GM18517 (cell line): ENCODE results near the gene MED12L.
"Not testable (repeated sequence)": the region's sequence is repeated elsewhere in the genome, so short reads cannot be mapped to it uniquely, and the experiment has no call there.

Experiments
- ATAC-seq: cut with Tn5 transposase; IDR thresholded peaks from one replicate; pipeline ENCODE4 v1.9.1; 2021; ENCODE audit warnings: mild to moderate bottlenecking, moderate library complexity; ENCODE audit not compliant: unreplicated experiment

The MED12L gene

DNA sequence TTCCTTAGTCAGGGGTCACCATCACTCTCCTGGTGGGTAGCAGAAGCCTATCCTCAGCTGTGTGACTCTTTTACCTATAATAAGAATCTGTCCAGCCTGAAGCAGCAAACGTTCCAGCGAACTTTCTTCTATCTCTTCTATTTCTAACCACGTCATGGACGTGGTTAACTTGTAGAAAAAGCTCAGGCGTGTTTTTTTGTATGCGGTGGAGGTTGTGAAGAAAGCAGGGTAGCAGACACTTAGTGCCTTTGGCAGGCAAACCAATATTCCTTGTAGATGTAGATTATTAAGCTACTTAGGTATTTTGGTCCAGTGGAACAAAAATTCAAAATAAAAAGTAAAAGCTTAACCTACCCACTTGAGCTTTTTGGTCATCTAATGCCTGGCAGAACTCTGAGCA, 149.4 kb downstream of the MED12L start:
- no peak for ATAC-seq

DNA sequence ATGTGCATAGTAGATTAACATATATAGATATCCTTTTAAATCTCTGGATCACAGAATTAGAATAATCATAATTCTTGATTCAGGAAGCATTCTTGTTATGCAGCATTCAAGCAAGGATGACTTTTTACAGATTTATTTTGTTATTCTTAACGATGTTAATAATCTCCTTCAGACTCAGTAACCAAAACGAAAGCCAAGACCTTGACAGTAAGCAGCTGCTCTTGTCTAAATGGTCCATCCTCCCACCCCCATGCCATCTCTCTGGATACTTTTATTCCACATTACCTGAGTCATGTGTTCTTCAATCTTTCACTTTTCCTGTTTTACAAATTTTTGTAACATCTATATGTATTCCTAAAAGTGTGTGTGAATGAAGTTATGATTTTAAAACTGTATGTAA, 150.9 kb downstream of the MED12L start:
- ATAC-seq = no peak

DNA sequence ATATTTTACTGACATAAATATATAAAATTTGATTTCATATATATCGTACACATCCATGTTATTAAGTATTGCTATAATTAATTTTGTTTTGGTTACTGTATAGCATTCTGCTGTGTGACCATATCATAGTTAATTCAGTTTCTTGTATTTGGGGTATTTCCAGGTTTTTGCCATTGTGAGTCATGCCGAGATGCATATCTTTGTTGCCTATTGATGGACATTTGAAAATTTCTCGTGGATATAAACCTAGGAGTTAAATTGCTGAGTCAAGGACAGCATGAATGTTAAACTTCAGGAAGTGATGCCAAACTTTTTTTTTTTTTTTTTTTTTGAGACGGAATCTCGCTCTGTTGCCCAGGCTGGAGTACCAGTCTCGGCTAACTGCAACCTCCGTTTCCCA, 151.3 kb downstream of the MED12L start:
- ATAC-seq = no peak

DNA sequence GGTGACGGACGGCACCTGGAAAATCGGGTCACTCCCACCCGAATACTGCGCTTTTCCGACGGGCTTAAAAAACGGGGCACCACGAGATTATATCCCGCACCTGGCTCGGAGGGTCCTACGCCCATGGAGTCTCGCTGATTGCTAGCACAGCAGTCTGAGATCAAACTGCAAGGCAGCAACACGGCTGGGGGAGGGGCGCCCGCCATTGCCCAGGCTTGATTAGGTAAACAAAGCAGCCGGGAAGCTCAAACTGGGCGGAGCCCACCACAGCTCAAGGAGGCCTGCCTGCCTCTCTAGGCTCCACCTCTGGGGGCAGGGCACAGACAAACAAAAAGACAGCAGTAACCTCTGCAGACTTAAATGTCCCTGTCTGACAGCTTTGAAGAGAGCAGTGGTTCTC, 156.5 kb downstream of the MED12L start:
- ATAC-seq = not testable (repeated sequence)

DNA sequence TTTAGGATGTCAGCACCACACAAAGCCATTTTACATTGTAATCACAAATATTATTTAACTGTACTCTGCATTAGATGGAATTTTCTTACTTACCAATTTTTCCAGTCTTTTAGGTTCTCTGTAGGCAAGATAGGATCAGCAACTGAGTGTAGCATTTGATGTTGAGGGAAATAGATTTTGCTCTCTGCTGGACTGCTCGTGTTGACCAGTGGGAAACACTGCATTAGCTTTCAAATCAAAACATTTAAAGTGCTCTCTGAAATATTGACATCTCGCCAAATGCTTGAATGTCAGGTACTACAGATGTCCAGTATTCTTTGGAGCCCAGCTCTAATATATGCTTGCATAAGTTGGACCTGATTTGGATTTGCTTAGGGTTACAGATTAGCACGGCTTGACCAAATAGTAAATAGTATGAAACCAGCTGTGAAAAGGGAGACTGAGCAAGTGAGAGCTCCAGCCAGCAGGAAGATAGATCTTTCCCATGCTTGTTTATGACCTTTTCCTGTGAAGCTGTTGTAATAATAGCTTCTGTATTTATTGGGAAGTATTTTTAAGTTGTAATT, 163.4 kb downstream of the MED12L start:
- ATAC-seq = no peak

DNA sequence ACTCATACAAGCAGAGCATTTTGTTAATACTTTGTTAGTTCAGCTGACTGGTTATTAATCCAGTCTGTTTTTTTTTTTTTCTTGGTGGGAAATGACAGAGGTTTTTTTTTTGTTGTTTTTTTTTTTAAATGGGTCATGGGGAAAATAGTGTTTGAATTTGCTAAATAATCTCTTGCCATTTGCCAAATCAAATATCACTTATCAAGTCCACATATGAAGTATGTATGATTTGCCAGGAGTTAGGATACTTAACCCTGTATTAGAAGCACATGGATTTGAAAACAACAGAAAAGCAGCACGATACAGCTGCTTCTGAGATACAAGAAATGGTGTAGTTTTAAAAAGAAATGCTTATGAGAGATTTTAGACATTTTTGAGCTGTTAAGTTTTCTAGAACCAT, 171.3 kb downstream of the MED12L start:
- no peak for ATAC-seq

DNA sequence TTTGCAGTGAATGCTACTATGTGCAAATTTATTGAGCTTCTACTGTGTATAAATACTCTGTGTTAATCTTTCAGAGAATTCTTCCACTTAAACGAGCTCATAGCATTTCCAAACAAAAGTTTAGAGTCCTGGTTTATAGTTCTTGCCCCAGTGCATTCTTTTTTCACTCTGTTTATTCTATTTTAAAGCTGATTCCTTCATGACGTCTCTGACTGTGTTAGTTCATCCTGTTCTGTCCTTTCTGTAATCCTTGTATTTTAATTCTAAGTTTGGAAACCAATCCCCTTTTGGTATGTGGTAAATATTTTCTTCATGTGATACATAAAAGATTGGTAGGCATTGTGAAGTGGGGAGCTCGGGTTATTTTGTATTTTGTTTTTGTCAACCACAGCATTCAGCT, 174.2 kb downstream of the MED12L start:
- no peak for ATAC-seq

DNA sequence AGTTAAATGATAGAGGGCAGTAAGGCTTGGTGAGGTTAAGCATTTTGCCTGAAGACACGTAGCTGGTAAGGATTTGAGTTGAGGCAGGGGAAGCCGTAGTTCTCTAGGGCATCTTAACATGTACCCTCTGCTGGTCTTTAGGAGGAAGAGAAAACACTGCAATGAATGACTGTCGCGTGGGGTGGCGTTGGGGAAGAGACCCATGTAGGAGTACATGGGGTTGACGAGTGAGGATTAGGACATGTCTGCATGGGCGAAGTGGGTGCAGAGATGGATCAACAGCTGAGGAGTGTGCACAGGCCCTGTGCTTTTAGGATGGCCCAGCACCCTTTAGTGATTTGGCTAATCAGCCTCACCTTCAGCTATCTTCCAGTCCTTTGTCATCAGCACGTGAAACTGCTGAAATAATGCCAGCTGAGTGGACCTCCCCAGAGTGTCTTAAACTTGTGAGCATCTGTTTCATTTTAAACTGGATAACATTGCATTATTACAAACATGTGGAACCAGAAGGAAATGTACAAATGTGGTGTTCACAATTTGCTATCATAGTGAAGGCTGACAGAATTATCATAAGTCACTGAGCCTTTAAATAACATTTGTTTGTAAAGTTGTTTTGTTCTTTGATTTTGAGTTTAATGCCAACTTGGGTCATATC, 177.5 kb downstream of the MED12L start:
- no peak for ATAC-seq

DNA sequence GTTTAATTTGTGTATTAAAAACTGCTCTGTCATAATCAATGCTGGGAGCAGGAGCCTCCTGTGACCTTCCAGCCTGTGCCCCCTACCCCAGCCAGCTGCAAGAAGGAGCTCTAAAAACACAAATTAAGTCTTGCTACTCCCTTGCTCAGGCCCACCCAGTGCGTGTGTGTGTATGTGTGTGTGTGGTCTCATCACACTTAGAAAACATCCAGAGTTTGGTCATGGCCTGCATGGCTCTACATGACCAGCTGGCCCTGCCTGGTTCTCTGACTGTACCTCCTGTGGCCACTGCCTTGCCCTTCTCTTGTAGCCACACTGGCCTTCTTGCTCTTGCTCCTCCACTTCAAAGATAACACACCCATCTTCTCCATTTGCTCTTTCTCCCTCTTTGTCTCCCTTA, 179.1 kb downstream of the MED12L start:
- ATAC-seq = no peak

DNA sequence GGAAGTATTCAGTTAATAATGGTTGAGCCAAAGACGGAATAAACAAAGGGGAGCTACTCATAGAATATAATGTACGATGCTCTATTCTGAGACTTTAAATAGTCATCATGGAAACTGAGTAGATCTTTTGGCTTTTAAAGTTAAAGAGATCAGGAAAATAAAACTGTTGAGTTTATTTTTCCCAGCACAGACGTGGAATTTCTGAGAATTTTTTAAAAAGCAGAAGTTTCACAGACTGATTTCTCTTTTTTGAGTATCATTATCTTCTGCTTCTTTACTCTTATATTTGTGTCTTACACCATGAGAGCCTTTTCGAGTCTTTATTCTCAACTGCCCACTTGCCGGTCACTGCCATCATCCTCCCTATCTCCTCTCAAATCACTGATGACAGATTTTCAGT, 179.7 kb downstream of the MED12L start:
- ATAC-seq = no peak

DNA sequence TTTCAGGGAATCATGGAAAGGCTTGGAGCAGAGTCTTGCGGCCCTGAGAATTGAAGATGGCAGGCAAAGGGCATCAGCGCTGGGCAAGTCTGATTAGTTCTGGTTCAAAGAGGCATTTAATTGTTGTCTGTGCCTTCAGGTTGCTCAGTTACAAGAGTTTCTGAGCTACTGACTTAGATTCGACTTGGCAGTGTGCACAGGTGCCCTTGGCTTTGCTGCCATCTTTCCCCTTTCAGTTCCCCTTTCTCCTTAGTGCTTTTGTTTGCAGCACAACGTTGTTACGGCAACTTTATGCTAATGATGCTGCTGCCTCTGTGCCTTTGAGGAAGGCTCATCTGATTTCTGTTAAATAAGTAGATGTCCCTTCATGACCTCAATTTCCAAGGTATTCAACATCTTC, 180.4 kb downstream of the MED12L start:
- ATAC-seq = peak; percentile 99

DNA sequence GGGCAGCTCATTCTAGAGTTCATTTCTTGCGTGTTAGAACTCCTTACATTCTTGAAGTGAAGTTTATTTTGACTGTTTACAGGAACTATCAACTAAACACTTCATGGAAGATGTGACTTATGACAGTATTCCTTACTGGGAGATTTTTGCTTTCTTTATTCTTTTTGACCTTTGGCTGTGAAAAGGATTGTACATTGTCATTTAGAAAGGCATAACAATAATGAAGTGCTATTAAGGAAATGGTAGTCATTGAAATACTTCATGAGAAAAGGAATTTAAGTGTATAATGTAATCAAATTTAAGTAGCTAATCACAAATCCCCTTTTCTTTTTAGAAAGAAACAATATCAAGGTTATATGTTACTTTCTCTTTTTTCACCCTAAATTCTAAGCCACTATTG, 181.6 kb downstream of the MED12L start:
- ATAC-seq = no peak

DNA sequence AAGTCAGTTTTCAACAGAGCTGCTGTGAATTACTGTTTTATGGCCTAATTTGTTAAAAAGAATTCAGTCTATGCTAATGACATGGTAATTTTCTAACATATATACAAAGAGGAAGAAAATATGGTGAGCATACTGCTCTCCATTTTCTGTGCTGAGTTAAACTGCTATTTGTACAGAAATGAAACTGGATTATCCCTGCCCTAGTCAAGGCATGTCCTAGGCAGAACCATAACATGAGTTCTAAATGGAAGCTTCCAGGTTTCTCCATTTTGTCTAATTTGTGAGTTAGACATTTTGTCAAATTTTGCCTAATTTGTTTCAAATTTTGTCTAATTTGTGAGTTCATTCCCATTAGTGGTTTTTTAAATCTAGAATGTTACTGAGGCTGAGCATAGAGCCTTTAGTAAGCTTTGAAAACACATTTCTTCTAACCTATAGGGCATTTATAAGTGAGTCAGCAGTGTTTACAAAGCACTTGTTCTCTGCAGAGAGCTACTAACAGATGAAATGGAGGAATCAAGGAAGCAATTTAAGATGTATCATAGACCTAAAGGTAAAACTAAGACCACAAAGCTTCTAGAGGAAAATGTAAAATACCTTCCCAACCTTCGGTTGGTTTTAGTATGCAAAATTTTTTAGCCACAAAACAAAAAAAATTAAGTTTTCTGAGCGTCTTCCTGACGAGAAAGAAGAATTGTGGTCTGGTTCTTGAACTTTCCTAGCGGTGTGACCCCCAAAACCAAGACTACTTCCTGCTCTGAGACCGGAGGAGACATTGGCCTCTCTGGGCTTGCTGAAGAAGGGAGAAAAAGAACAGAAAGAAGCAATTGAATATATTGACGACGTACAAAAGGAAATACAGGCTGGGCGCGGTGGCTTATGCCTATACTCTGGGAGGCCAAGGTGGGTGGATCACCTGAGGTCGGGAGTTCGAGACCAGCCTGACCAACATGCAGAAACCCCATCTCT, 183.1 kb downstream of the MED12L start:
- peak; percentile 25 for ATAC-seq

DNA sequence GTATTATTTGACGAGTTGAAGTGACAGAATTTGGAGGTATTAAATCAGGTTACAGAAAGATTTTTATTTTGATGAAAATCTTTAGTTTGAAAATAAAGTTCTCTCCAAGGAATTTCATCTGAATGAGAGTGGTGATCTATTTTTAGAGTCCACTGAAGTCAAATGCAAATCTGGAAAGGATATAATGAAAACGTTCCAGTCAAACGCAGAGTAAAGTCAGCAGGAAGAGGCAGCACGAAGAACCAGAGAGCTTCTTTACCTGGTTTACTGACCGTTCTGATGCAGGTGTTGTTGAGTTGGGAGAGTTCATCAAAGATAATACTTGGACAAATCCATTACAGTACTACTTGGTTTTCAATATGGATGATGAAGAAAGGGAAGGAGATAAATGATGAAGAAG, 184.2 kb downstream of the MED12L start:
- ATAC-seq = no peak

DNA sequence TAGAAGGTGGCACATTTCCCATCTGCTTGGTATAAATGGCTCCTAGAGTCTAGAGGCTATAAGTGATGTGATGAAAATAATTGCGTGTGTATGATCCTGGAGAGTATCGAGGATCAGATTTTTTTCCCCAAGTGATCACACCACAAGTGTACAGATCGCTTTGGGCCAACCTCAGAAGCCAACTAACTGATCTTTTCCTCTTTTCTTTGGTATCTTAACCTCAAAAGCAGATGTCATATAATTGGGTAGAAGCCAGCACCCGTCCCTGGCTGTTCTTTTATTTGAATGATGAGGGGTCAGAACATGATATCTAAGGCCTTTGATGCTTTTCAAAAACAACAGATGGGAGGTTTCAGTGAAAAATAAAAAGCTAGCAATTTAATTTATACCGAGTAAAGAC, 189.6 kb downstream of the MED12L start:
- no peak for ATAC-seq

DNA sequence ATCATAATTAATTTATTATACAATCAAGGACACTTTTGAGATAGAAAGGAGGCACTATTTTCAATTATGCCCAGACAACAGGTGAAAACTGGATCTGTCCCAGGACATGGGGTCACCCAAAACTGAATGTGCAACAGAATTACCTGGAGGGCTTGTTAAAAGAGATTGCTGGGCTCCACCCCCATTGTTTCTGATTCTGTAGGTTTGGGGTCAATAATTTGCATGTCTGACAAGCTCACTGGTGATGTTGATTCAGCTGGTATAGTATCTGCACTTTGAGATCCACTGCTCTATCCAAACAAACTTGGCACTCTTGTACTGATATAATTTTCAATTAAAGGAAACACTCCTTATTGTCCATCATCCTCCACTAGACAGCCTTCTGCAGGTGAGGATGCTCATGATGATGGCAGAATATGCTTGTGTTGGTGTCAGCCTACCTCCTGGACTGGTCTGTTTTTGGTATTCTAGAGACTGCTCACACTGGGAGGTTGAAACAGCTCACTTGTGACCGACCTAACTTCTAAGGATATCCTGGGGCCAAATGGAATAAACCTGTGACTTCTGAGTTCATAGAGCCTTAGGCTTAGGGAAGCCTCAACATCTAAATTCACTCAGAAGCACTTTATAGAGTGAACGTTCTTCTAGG, 190.7 kb downstream of the MED12L start:
- ATAC-seq = peak; percentile 9

DNA sequence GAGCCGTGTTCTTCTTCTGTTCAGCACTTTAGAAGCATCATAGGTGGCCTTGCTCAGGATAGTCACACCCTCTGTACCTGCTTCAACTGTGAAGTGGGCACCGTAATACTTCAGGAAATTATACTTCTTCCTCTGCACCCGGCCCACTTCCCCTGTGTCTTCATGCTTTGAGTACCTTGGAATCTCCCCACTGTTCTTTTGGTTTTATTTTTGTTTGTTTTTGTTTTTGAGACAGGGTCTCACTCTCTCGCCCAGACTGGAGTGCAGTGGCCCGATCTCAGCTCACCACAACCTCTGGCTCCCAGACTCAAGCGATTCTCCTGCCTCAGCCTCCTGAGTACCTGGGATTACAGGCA, 191.2 kb downstream of the MED12L start:
- ATAC-seq = peak; percentile 71

DNA sequence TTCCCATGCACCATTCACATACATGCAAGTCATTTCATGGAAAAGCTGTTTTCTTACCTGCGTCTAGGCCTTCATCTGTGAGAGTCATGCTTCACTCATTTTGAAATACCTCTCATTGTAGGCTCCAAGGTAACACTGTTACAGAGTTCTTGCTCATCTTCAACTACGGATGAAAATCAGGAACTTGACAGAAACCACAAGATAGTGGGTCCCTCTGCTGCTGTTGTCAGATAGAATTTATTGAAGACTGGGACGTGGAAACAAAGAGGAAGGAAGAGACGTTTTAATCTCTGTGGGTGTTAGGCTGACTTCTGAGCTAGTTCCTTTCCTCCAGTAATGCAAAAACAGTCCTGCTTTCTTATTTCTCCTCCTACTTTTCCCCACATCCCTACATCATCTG, 192.8 kb downstream of the MED12L start, which contains the start of gene P2RY14:
Gene P2RY14, minus strand, starts transcription at position 313 of the 400 bp plus-strand sequence. CDS start 64,226 bp downstream, outside the sequence.
- no peak for ATAC-seq

DNA sequence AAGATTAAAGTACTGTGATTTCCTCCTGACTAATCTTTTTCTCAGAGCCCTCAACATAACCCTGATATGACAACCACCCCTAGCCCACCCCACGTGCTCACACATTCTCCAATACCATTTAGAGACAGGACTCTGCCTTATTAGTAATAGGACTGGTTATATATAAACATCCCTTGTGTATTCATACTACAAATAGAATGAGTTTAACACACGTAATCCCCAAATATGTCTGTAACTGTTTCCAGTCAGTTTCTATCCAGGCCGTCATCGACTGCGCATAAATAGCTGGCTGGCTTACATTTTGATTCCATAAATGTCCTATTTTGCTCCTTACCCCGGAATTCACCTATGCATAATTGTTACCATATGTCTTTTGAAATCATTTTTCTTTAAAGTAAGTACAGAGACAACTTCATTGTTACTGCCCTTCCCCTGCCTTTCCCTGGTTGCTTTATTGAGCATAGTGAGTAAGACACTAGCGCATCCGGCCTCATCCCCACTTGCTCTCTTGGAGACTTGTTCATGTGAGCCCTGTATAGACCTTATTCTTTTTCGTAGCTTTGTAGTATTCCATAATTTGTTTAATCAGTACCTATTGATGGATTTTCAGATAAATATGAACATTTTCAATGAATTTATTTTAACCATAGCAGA, 196.3 kb downstream of the MED12L start:
- no peak for ATAC-seq

DNA sequence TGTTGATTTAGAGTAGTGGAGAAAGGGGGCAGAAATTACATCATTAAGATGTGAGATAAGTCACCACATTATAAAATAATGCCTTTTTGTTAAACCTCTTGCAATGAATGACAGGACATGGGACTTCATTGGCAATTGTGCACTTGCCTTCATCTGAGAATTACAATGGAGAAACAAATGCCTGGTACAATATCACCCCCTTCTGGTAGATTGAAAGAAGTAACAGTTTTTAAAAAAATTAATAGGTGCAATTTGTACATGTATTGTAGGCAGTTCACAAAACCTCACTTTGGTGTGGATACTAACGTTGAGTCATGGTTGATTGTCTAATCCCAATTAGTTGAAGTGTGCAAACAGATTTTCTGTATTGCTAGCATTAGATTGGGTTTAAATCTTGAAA, 197.5 kb downstream of the MED12L start:
- peak; percentile 50 for ATAC-seq

DNA sequence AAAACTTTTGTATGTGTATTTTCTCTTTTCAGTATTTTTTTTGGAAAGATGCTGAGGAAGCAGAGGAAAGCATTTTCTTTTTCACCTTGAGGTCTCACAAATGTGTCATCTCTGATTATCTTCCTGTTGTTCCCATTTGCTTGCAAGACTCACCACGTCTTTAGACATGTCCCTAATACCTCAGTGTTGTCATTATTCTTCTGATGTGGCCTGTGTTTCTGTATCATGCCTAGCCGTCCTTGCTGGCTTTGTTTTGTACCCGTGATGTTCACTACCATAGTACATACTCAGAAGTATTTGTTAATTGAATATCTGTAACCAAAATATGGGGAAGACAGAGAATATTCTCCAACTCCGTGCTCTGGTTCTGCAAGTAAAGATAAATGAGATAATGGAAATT, 197.9 kb downstream of the MED12L start:
- no peak for ATAC-seq
